RWPE2 (cell line): ENCODE data around the gene HS3ST4.

ENCODE experiments used
- ATAC-seq: fragments of 200-7000 bp; cut with Tn5 transposase; 3 replicates; pipeline ENCODE4 v1.9.1; 2021; ENCODE audit warnings: low read depth
- DNase-seq: peaks from one replicate; pipeline ENCODE4 v3.0.0-alpha.2; 2020; ENCODE audit warnings: low spot score
- H3K27ac ChIP-seq: fragments of 450-650 bp; 2 replicates; pipeline ENCODE4 v1.5.1; 2017; ENCODE audit warnings: mild to moderate bottlenecking; ENCODE audit not compliant: poor library complexity, severe bottlenecking
- H3K27me3 ChIP-seq: fragments of 250-450 bp; sonication (Bioruptor Pico); 2 replicates; pipeline ENCODE4 v1.5.1; 2021; ENCODE audit warnings: mild to moderate bottlenecking, moderate library complexity; ENCODE audit not compliant: insufficient read depth, poor library complexity, severe bottlenecking
- H3K36me3 ChIP-seq: fragments of 250-450 bp; sonication (Bioruptor Pico); 2 replicates; pipeline ENCODE4 v1.5.1; 2020; ENCODE audit warnings: low read depth, mild to moderate bottlenecking, moderate library complexity
- H3K4me1 ChIP-seq: fragments of 250-450 bp; sonication (Bioruptor Pico); 2 replicates; pipeline ENCODE4 v1.5.1; 2021; ENCODE audit warnings: mild to moderate bottlenecking, moderate library complexity; ENCODE audit not compliant: insufficient read depth, poor library complexity, severe bottlenecking
- H3K4me3 ChIP-seq: fragments of 250-450 bp; sonication (Bioruptor Pico); 2 replicates; pipeline ENCODE4 v1.5.1; 2021; ENCODE audit warnings: mild to moderate bottlenecking, moderate library complexity; ENCODE audit not compliant: severe bottlenecking
- H3K9me3 ChIP-seq: fragments of 250-450 bp; sonication (Bioruptor Pico); 2 replicates; pipeline ENCODE4 v1.5.1; 2021; ENCODE audit warnings: mild to moderate bottlenecking, moderate library complexity; ENCODE audit not compliant: severe bottlenecking
- TF ChIP-seq, protein P1 (sequence below): fragments of 450-650 bp; IDR thresholded peaks from one replicate; pipeline ENCODE4 v1.5.1; 2017; ENCODE audit warnings: mild to moderate bottlenecking, moderate library complexity; ENCODE audit not compliant: poor library complexity, severe bottlenecking

The HS3ST4 gene

DNA sequence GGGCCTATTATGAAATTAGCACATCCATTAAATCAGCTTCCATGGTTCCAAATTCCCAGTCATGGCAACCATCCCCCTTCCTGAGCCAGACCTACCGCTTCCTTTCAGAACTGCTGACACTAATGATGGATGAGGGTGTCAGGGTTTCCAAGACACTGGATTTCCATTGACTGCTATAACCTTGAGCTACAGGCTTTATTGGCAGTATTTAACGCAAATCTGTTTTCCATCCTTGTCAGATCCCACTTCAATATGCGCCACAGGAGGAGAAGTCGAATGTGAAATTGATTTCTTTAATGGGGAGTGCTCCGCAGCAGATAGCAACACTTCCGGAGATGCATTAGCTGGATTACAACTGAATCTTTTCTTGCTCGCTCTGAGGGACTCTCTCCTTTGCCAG is 197.1 kb downstream of the HS3ST4 start:
- ATAC-seq = no peak
- Histone ChIP-seq H3K27ac (no peak overlapping the region), H3K4me3 (no peak overlapping the region), H3K9me3 (no peaks in the 10 kb centered on the region), H3K4me1 (no peaks in the 10 kb centered on the region), H3K27me3 (no peaks in the 10 kb centered on the region), H3K36me3 (no peaks in the 10 kb centered on the region)
- TF ChIP-seq, protein P1, sequence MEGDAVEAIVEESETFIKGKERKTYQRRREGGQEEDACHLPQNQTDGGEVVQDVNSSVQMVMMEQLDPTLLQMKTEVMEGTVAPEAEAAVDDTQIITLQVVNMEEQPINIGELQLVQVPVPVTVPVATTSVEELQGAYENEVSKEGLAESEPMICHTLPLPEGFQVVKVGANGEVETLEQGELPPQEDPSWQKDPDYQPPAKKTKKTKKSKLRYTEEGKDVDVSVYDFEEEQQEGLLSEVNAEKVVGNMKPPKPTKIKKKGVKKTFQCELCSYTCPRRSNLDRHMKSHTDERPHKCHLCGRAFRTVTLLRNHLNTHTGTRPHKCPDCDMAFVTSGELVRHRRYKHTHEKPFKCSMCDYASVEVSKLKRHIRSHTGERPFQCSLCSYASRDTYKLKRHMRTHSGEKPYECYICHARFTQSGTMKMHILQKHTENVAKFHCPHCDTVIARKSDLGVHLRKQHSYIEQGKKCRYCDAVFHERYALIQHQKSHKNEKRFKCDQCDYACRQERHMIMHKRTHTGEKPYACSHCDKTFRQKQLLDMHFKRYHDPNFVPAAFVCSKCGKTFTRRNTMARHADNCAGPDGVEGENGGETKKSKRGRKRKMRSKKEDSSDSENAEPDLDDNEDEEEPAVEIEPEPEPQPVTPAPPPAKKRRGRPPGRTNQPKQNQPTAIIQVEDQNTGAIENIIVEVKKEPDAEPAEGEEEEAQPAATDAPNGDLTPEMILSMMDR = no peak
- DNase-seq = no peak

DNA sequence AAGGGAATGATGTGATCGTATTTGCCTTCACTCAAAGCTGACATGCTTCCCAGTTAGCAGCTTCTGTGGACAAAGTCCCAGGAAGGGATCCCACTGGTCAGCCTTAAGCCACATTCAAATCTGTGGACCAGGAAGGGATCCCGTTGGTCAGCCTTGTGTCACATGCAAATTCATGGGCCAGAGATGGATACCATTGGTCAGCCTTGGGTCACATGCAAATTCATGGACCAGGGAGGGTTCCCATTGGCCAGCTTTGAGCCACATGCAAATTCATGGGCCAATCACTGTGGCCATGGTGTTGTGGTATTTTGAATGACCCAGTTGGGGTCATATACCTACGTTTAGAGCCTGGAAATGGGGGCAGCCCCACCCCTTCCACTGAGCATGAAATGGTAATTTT is 201.6 kb downstream of the HS3ST4 start:
- no peak for DNase-seq
- H3K27ac ChIP-seq = no peak overlapping the region
- no peaks in the 10 kb centered on the region for H3K9me3 ChIP-seq
- TF ChIP-seq, protein P1 = no peak
- ATAC-seq = no peak
- no peaks in the 10 kb centered on the region for H3K4me1 ChIP-seq
- no peaks in the 10 kb centered on the region for H3K27me3 ChIP-seq
- no peaks in the 10 kb centered on the region for H3K36me3 ChIP-seq
- H3K4me3 ChIP-seq = no peak overlapping the region

DNA sequence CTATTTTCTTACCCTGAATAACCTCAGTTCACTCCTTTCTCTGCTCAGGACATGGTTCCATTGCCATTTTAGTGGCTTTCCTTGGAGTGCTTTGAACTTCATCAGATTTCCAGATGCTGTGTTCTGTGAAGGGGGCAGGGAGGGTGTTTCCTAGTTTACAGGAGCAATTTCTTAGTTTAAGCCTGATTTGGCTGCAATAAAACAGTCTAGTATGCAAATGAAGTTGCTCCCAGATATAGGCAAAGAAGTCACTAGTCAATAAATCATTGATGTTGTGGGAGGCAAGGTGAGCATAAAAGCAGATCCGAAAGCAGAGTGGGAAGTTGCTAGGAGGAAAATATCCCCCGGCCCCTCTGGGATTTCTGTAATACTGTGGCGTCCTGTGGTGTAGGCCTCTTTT is 202.3 kb downstream of the HS3ST4 start:
- H3K4me1 ChIP-seq = no peaks in the 10 kb centered on the region
- H3K27me3 ChIP-seq = no peaks in the 10 kb centered on the region
- ATAC-seq (no peak), DNase-seq (no peak)
- TF ChIP-seq, protein P1 = no peak
- no peak overlapping the region for H3K4me3 ChIP-seq
- no peak overlapping the region for H3K27ac ChIP-seq
- H3K9me3 ChIP-seq = no peaks in the 10 kb centered on the region
- no peaks in the 10 kb centered on the region for H3K36me3 ChIP-seq

DNA sequence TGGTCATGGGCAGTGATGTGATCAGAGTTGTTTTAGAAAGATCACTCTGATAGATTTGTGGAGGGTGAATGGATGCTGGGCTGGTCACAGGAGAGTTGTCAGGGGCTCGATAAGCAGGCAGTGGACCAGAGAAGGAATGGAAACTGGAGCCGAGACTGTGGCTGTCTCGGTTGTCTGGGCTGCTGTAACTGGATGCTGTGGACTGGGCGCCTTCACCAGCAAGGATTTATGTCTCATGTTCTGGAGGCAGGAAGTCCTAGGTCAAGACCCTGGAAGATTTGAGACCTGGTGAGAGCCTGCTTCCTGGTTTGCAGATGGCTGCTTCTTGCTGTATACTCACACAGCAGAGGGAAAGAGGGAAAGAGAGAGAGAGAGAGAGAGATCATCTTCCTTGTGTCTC is 203.6 kb downstream of the HS3ST4 start:
- DNase-seq = no peak
- ATAC-seq = no peak
- Histone ChIP-seq H3K27me3 (no peaks in the 10 kb centered on the region), H3K27ac (no peak overlapping the region), H3K4me3 (no peak overlapping the region), H3K4me1 (no peaks in the 10 kb centered on the region), H3K36me3 (no peaks in the 10 kb centered on the region), H3K9me3 (no peaks in the 10 kb centered on the region)
- TF ChIP-seq, protein P1 = no peak

DNA sequence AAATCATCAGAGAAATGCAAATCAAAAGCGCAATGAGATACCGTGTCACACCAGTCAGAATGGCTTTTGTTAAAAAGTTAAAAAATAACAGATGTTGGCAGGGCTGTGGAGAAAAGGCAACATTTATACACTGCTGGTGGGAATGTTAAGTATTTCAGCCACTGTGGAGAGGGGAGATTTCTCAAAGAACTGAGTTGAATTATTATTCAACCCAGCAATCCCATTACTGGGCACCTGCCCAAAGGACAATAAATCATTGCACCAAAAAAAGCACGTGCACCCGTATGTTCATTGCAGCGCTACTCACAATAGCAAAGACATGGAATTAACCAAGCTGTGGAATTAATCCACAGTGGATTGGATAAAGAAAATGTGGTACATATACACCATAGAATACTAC is 204.7 kb downstream of the HS3ST4 start:
- TF ChIP-seq, protein P1 = no peak
- ATAC-seq (no peak), DNase-seq (no peak)
- Histone ChIP-seq H3K4me1 (no peaks in the 10 kb centered on the region), H3K4me3 (no peak overlapping the region), H3K36me3 (no peaks in the 10 kb centered on the region), H3K27me3 (no peaks in the 10 kb centered on the region), H3K27ac (no peak overlapping the region), H3K9me3 (no peaks in the 10 kb centered on the region)
